ENCODE measurements around the gene GAS6.
"Not testable (repeated sequence)": the region's sequence is repeated elsewhere in the genome, so short reads cannot be mapped to it uniquely, and the experiment has no call there.

The GAS6 gene

DNA sequence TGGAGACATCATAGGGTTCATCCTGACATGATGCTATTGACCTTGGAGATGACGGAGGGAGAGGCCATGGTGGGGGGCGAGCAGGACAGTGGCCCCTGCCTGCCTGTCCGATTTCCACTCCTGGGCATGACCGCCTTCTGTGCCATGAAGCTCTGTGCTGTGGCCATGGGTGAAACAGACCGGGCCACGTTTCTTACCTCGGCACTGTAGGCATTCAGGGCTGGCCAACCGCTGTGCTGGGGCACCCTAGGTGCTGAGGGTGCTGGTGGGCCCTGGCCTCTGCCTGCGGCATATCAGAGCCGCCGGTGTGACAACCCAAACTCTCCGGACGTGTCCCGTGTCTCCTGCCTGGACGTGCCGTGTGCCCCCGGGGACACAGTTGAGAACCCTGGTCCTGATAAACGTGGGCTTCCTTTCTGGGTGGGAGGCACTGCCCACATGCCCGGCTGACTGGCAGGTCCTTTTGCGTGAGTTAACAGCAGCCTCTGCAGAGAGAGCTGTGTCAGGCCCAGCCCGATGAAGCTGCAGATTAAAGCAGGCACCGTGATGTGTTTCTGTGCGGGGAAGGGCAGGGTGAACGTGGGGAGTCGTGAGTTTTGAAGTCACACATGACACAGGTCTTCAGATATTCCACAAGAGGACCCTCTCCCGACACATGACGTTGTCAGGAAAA is 58.3 kb downstream of the GAS6 start:
- Mint-ChIP-seq H3K27ac (no peak overlapping the region), H3K36me3 (no peaks in the 10 kb centered on the region), H3K9me3 (peaks cover 7% of the 10 kb centered on the region), H3K4me1 (no peaks in the 10 kb centered on the region), H3K4me3 (no peak overlapping the region), H3K27me3 (no peaks in the 10 kb centered on the region)
- DNase-seq (ENCODE audit: low spot score in 2 of 2): no peak
- no peak for ATAC-seq (ENCODE audit: low read depth)

- H3K9me3 Mint-ChIP-seq: peaks cover 7% of the 10 kb centered on the region
- DNase-seq (ENCODE audit: low spot score in 2 of 2) (no peak), ATAC-seq (ENCODE audit: low read depth) (no peak)
- no peaks in the 10 kb centered on the region for H3K4me1 Mint-ChIP-seq
- H3K27me3 Mint-ChIP-seq: no peaks in the 10 kb centered on the region
- no peaks in the 10 kb centered on the region for H3K36me3 Mint-ChIP-seq
- no peak overlapping the region for H3K4me3 Mint-ChIP-seq
- H3K27ac Mint-ChIP-seq: no peak overlapping the region
Observed at GRCh38 chr13:113804703-113805430, 59.0 kb downstream of the GAS6 start.

GRCh38 chr13:113804017-113804702 is 59.7 kb downstream of the GAS6 start:
- Mint-ChIP-seq H3K27ac (no peak overlapping the region), H3K9me3 (peaks cover 7% of the 10 kb centered on the region), H3K27me3 (no peaks in the 10 kb centered on the region), H3K4me3 (no peak overlapping the region), H3K4me1 (no peaks in the 10 kb centered on the region), H3K36me3 (no peaks in the 10 kb centered on the region)
- ATAC-seq (ENCODE audit: low read depth) (no peak), DNase-seq (ENCODE audit: low spot score in 2 of 2) (no peak)

- H3K27me3 Mint-ChIP-seq: no peaks in the 10 kb centered on the region
- no peak for ATAC-seq (ENCODE audit: low read depth)
- H3K9me3 Mint-ChIP-seq: peaks cover 3% of the 10 kb centered on the region
- no peak overlapping the region for H3K27ac Mint-ChIP-seq
- no peak overlapping the region for H3K4me3 Mint-ChIP-seq
- H3K36me3 Mint-ChIP-seq: no peaks in the 10 kb centered on the region
- no peak for DNase-seq (ENCODE audit: low spot score in 2 of 2)
- no peaks in the 10 kb centered on the region for H3K4me1 Mint-ChIP-seq
Observed at GRCh38 chr13:113803409-113804016, 60.4 kb downstream of the GAS6 start.

DNA sequence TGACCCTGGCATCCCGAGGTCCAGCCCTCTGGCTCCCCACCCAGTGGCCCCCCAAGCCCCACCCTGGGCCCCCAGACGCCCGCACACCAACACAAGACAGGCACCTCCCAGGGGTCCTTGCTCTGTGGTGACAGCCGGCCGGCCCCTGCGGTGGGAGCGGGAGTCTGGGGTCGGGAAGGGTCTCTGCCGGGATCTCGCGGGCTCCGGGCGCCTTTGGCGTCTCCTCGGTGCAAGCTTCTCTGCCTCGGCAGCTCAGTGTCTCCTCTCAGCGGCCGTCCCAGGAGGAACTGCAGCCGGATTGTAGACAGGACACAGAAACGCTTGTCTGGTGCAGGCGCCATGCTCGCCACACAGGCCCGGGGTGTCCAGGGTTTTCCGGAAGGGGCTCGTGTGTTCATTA is 61.1 kb downstream of the GAS6 start:
- H3K9me3 Mint-ChIP-seq: no peaks in the 10 kb centered on the region
- no peaks in the 10 kb centered on the region for H3K36me3 Mint-ChIP-seq
- no peak overlapping the region for H3K4me3 Mint-ChIP-seq
- H3K27ac Mint-ChIP-seq: no peak overlapping the region
- H3K4me1 Mint-ChIP-seq: no peaks in the 10 kb centered on the region
- DNase-seq (ENCODE audit: low spot score in 2 of 2) (no peak), ATAC-seq (ENCODE audit: low read depth) (no peak)
- H3K27me3 Mint-ChIP-seq: no peaks in the 10 kb centered on the region

GRCh38 chr13:113802090-113802531 is 61.8 kb downstream of the GAS6 start:
- H3K36me3 Mint-ChIP-seq: no peaks in the 10 kb centered on the region
- no peaks in the 10 kb centered on the region for H3K9me3 Mint-ChIP-seq
- no peak overlapping the region for H3K4me3 Mint-ChIP-seq
- H3K4me1 Mint-ChIP-seq: no peaks in the 10 kb centered on the region
- no peak overlapping the region for H3K27ac Mint-ChIP-seq
- no peak for DNase-seq (ENCODE audit: low spot score in 2 of 2)
- no peaks in the 10 kb centered on the region for H3K27me3 Mint-ChIP-seq
- ATAC-seq (ENCODE audit: low read depth): no peak

DNA sequence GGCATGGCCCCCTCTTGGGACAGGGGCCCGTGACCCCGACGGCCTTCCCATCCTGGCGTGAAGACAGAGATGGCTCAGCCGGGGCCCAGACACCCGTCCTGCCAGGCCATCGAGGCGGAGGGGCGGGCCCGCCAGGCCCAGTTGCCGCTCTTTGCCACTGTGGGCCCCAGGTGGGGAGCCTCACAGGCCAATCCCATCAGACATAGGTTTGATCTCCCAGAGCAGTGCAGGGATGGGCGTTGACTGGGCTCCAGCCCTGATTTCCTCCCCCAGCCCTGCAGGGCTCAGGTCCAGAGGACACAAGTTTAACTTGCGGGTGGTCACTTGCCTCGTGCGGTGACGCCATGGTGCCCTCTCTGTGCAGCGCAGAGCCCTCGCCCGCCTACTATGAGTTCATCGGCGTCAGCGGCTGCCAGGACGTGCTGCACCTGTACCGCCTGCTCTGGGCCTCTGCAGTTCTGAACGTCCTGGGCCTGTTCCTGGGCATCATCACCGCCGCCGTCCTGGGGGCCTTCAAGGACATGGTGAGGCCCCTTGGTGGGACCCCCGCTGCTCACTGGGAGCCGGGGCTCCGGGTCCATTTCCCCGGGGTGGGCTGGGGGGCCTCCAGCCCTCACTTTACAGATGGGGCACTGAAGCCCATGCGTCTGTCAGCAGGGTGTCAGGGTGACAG is 62.5 kb downstream of the GAS6 start:
- H3K27ac Mint-ChIP-seq: no peak overlapping the region
- no peak overlapping the region for H3K4me3 Mint-ChIP-seq
- H3K36me3 Mint-ChIP-seq: no peaks in the 10 kb centered on the region
- no peak for ATAC-seq (ENCODE audit: low read depth)
- no peaks in the 10 kb centered on the region for H3K4me1 Mint-ChIP-seq
- H3K27me3 Mint-ChIP-seq: no peaks in the 10 kb centered on the region
- H3K9me3 Mint-ChIP-seq: no peaks in the 10 kb centered on the region
- DNase-seq (ENCODE audit: low spot score in 2 of 2): no peak

DNA sequence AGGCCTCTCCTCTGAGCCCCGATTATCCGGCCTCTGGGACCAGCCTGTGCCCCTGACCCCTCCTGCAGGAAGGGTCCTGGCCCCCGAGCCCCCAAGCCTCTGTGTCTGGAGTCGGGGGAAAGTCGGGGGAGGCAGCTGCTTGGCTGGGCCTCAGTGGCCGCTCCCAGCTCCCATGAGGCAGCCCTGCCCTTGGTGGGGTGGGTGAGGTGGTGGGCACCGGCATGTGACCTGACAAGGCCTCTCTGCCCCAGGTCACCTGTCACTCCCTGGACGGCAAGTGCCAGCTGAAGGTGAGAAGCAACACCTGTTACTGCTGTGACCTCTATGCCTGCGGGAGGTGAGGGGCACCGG is 63.3 kb downstream of the GAS6 start:
- DNase-seq (ENCODE audit: low spot score in 2 of 2) (no peak), ATAC-seq (ENCODE audit: low read depth) (no peak)
- H3K9me3 Mint-ChIP-seq: no peaks in the 10 kb centered on the region
- no peaks in the 10 kb centered on the region for H3K4me1 Mint-ChIP-seq
- H3K36me3 Mint-ChIP-seq: no peaks in the 10 kb centered on the region
- H3K27ac Mint-ChIP-seq: no peak overlapping the region
- H3K4me3 Mint-ChIP-seq: no peak overlapping the region
- no peaks in the 10 kb centered on the region for H3K27me3 Mint-ChIP-seq

GRCh38 chr13:113798200-113798811 is 65.6 kb downstream of the GAS6 start:
- Mint-ChIP-seq H3K27ac (no peak overlapping the region), H3K36me3 (no peaks in the 10 kb centered on the region), H3K9me3 (no peaks in the 10 kb centered on the region), H3K4me1 (no peaks in the 10 kb centered on the region), H3K27me3 (no peaks in the 10 kb centered on the region), H3K4me3 (no peak overlapping the region)
- no peak for DNase-seq (ENCODE audit: low spot score in 2 of 2)
- ATAC-seq (ENCODE audit: low read depth): no peak

- Mint-ChIP-seq H3K36me3 (no peaks in the 10 kb centered on the region), H3K27ac (no peak overlapping the region), H3K9me3 (no peaks in the 10 kb centered on the region), H3K27me3 (no peaks in the 10 kb centered on the region), H3K4me1 (no peaks in the 10 kb centered on the region), H3K4me3 (no peak overlapping the region)
- DNase-seq (ENCODE audit: low spot score in 2 of 2) (no peak), ATAC-seq (ENCODE audit: low read depth) (no peak)
Observed at GRCh38 chr13:113796964-113797676, 66.8 kb downstream of the GAS6 start.

DNA sequence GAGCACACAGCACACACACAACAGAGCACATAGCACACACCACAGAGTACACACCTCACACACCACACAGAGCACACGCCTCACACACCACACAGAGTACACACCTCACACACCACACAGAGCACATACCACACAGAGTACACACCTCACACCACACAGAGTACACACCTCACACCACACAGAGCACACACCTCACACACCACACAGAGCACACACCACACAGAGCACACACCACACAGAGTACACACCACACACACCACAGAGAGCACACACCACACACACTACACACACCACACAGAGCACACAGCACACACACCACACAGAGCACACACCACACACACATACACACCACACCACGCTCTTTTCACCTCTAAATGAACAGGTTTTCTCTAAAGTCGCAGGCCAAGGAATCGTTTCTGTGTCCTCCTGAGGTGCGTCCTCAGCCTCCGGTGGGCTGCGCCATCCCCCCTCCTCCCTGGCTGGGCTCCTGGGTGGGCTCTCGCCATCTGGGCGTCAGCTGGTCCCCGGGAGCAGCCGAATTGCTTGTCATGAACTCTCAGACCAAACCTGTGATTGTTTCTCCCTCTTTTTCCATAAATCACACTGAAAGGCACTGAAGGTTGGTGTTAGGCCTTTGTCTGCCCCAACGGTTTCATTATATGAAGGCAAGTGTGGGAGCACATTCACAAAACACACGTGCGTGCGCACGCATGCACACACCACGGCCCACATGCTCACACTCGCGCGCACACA is 67.5 kb downstream of the GAS6 start:
- Mint-ChIP-seq H3K4me1 (no peaks in the 10 kb centered on the region), H3K9me3 (no peaks in the 10 kb centered on the region), H3K27ac (no peak overlapping the region), H3K4me3 (no peak overlapping the region), H3K27me3 (no peaks in the 10 kb centered on the region), H3K36me3 (no peaks in the 10 kb centered on the region)
- ATAC-seq (ENCODE audit: low read depth) (no peak), DNase-seq (ENCODE audit: low spot score in 2 of 2) (no peak)

- DNase-seq (ENCODE audit: low spot score in 2 of 2); H3K27ac Mint-ChIP-seq; H3K4me1 Mint-ChIP-seq; ATAC-seq (ENCODE audit: low read depth); H3K36me3 Mint-ChIP-seq; H3K4me3 Mint-ChIP-seq; H3K9me3 Mint-ChIP-seq; H3K27me3 Mint-ChIP-seq: not testable (repeated sequence)
Observed at GRCh38 chr13:113795362-113795761, 68.5 kb downstream of the GAS6 start.
